ENCODE measurements around the gene IGF2BP2. TPM values are rescaled to one million over a fixed set of nuclear protein-coding genes. Genes with fewer than 3 reads are reported as not detected.

Gene IGF2BP2
- total and polyA plus RNA-seq, 8 donors, result 3.2 to 17.0 (median 6.6) TPM

- Histone ChIP-seq H3K4me3 (peak overlapping the region in 3 of 4 donors; percentile 54 to 80 (median 66)), H3K27ac (peak overlapping the region in 2 of 4 donors; percentile 22 to 82), H3K27me3 (peaks cover 0 to 12% (median 3%) of the 10 kb centered on the region in 4 donors), H3K4me1 (peaks cover 0 to 8% (median 0%) of the 10 kb centered on the region in 3 donors), H3K9me3 (no peaks in the 10 kb centered on the region), H3K36me3 (no peaks in the 10 kb centered on the region)
- ATAC-seq (no peak), FAIRE-seq (no peak), DNase-seq (no peak)
- TF ChIP-seq CTCF (IDR thresholded peaks at IDR 0.05), result no peak
- WGBS, 2 donors, result 18 to 22% methylated on average over 9 of the region's 9 CpGs
- intact Hi-C loops (cut with DNase I), result no loop called here
Observed at GRCh38 chr3:185822221-185823000, 2.4 kb downstream of the IGF2BP2 start.

- intact Hi-C loops (cut with DNase I), result no loop called here
- Histone ChIP-seq H3K27me3 (peaks cover 0 to 12% (median 3%) of the 10 kb centered on the region in 4 donors), H3K27ac (no peak overlapping the region), H3K9me3 (no peaks in the 10 kb centered on the region), H3K4me3 (no peak overlapping the region), H3K36me3 (no peaks in the 10 kb centered on the region), H3K4me1 (peaks cover 0 to 8% (median 0%) of the 10 kb centered on the region in 3 donors)
- ATAC-seq (no peak), DNase-seq (no peak), FAIRE-seq (peak; percentile 29)
- TF ChIP-seq CTCF (IDR thresholded peaks at IDR 0.05), result no peak
- WGBS, 2 donors, result 74 to 76% methylated on average over 6 of the region's 6 CpGs
Observed at GRCh38 chr3:185820973-185821758, 3.7 kb downstream of the IGF2BP2 start.

- DNase-seq (no peak), ATAC-seq (no peak), FAIRE-seq (no peak)
- Histone ChIP-seq H3K4me1 (peaks cover 0 to 8% (median 0%) of the 10 kb centered on the region in 3 donors), H3K4me3 (no peak overlapping the region), H3K9me3 (no peaks in the 10 kb centered on the region), H3K27ac (no peak overlapping the region), H3K27me3 (peaks cover 0 to 12% (median 3%) of the 10 kb centered on the region in 4 donors), H3K36me3 (no peaks in the 10 kb centered on the region)
- TF ChIP-seq CTCF (IDR thresholded peaks at IDR 0.05), result no peak
- intact Hi-C loops (cut with DNase I), result no loop called here
Observed at GRCh38 chr3:185818267-185818875, 6.5 kb downstream of the IGF2BP2 start.

- no peak for TF ChIP-seq CTCF (IDR thresholded peaks at IDR 0.05)
- ATAC-seq (peak in 1 of 4 donors; percentile 29), DNase-seq (no peak), FAIRE-seq (no peak)
- H3K9me3 ChIP-seq, result no peaks in the 10 kb centered on the region
- H3K27ac ChIP-seq, result no peak overlapping the region
- intact Hi-C loops (cut with DNase I), result no loop called here
- no peaks in the 10 kb centered on the region for H3K36me3 ChIP-seq
- H3K4me1 ChIP-seq, result no peaks in the 10 kb centered on the region
- H3K4me3 ChIP-seq, result no peak overlapping the region
- 75 to 79% methylated on average over 11 of the region's 11 CpGs for WGBS, 2 donors
- H3K27me3 ChIP-seq, result peaks cover 0 to 9% (median 3%) of the 10 kb centered on the region in 4 donors
Observed at GRCh38 chr3:185815391-185816282, 9.2 kb downstream of the IGF2BP2 start.
